K562 (cell line): Measurements from ENCODE around the gene ZNF669. TPM values are rescaled to one million over a fixed set of nuclear protein-coding genes. Genes with fewer than 3 reads are reported as not detected.
A peak's percentile ranks its signal among the peaks of the same experiment; 100 is the strongest.

Source experiments
- ATF7 ChIP-seq: fragments of 450-650 bp; IDR thresholded peaks from 2 replicates; pipeline ENCODE4 v1.7.1; 2014; ENCODE audit warnings: mild to moderate bottlenecking, moderate library complexity
- BMI1 ChIP-seq: fragments of 150-350 bp; IDR thresholded peaks from 2 replicates; pipeline ENCODE4 v1.6.1; 2014; ENCODE audit warnings: low read length
- CBX5 ChIP-seq: IDR thresholded peaks from 2 replicates; pipeline ENCODE4 v1.6.1; 2014; ENCODE audit warnings: low read depth, borderline replicate concordance
- CTBP1 ChIP-seq: fragments of 450-650 bp; IDR thresholded peaks from 2 replicates; pipeline ENCODE4 v1.6.1; 2016; ENCODE audit warnings: borderline replicate concordance
- ESRRA ChIP-seq: fragments of 450-650 bp; IDR thresholded peaks from 2 replicates; pipeline ENCODE4 v1.6.1; 2014; ENCODE audit warnings: low read depth, mild to moderate bottlenecking, moderate library complexity, borderline replicate concordance
- ETV1 ChIP-seq: fragments of 450-650 bp; conservative IDR thresholded peaks from 2 replicates; pipeline ENCODE4 v1.6.1; 2016; ENCODE audit warnings: missing genetic modification characterization, control low read depth, low read depth, missing compliant biosample characterization
- GABPA ChIP-seq: fragments of 200-800 bp; sonication (Bioruptor generic); conservative IDR thresholded peaks from 2 replicates; pipeline ENCODE4 v1.6.1; 2016; ENCODE audit warnings: low read depth, missing genetic modification characterization, missing compliant biosample characterization
- KDM2B ChIP-seq: fragments of 250-450 bp; sonication (Bioruptor Pico); IDR thresholded peaks from 2 replicates; pipeline ENCODE4 v1.8.0; 2021; ENCODE audit warnings: mild to moderate bottlenecking, moderate library complexity
- L3MBTL2 ChIP-seq: fragments of 450-650 bp; IDR thresholded peaks from 2 replicates; pipeline ENCODE4 v1.6.1; 2016; ENCODE audit warnings: mild to moderate bottlenecking, moderate library complexity
- MTA3 ChIP-seq: fragments of 450-650 bp; formaldehyde crosslinking; IDR thresholded peaks from 2 replicates; pipeline ENCODE4 v1.6.1; 2017; ENCODE audit warnings: mild to moderate bottlenecking, borderline replicate concordance
- MYC ChIP-seq, 2 experiments: fragments of 250-450 bp in 1 of 2; sonication (Bioruptor Pico) in 1 of 2; IDR thresholded peaks; 2 replicates each; pipeline versions ENCODE4 v1.5.1 to v1.6.1; 2012 to 2021; ENCODE audit warnings: low read depth in 2 of 2, borderline replicate concordance in 1 of 2, improper control_type of control experiment in 1 of 2, low read length in 1 of 2, mild to moderate bottlenecking in 1 of 2, moderate library complexity in 1 of 2
- NR2C2 ChIP-seq, 2 experiments: fragments of 200-800 bp in 1 of 2; sonication (Bioruptor generic) in 1 of 2; sonication (generic) in 1 of 2; formaldehyde crosslinking in 1 of 2; IDR thresholded peaks; 2 replicates each; pipeline versions ENCODE4 v1.6.1 to v1.8.0; 2016 to 2022; ENCODE audit warnings: mild to moderate bottlenecking in 1 of 2, missing compliant biosample characterization in 1 of 2, missing genetic modification characterization in 1 of 2, missing genetic modification reagents in 1 of 2
- RBBP5 ChIP-seq: fragments of 200-600 bp; sonication (generic); IDR thresholded peaks from 2 replicates; pipeline ENCODE4 v1.6.1; 2012; ENCODE audit warnings: borderline replicate concordance, mild to moderate bottlenecking, low read length, control low read depth, inconsistent platforms; ENCODE audit not compliant: insufficient read depth, poor library complexity, severe bottlenecking
- UBTF ChIP-seq, 2 experiments: IDR thresholded peaks; 2 replicates each; pipeline ENCODE4 v1.6.1; 2012; ENCODE audit warnings: improper control_type of control experiment in 2 of 2, low read depth in 2 of 2, low read length in 2 of 2, borderline replicate concordance in 1 of 2
- ZFX ChIP-seq: sonication (generic); formaldehyde crosslinking; IDR thresholded peaks from 2 replicates; pipeline ENCODE4 v1.8.0; 2022; ENCODE audit warnings: mild to moderate bottlenecking, missing genetic modification reagents, moderate library complexity
- ZNF274 ChIP-seq: IDR thresholded peaks from 2 replicates; pipeline ENCODE4 v1.6.1; 2011; ENCODE audit warnings: low read depth, mild to moderate bottlenecking, low read length, moderate library complexity, borderline replicate concordance
- polyA plus RNA-seq, 8 experiments: library from polyadenylated mRNA; depleted of rRNA in 4 of 8; stranded (reverse) in 5 of 8; unstranded in 3 of 8; fragments of >200 nt; fragmentation: Nextera tagmentation in 2 of 8; fragmentation: Illumina TruSeq in 1 of 8; extraction: Ambion mirVana in 2 of 8; extraction: Trizol in 1 of 8; gene quantifications; 2 replicates each; pipeline versions ENCODE4 v1.2.1 to v1.2.3, GENCODE V29; 2011 to 2014; ENCODE audit warnings: inconsistent platforms in 1 of 8, missing spikeins in 1 of 8
- total RNA-seq, 7 experiments: library from RNA; depleted of rRNA in 6 of 7; stranded (reverse); fragments of >200 nt in 6 of 7; fragmentation: Illumina TruSeq in 2 of 7; extraction: Trizol in 2 of 7; gene quantifications; 2 replicates each; pipeline versions ENCODE4 v1.2.1 to v1.2.3, GENCODE V29; 2011 to 2021; ENCODE audit warnings: low replicate concordance in 1 of 7
- TF ChIP-seq, protein P1 (sequence below): fragments of 250-450 bp; sonication (Bioruptor Pico); IDR thresholded peaks from 2 replicates; pipeline ENCODE4 v1.5.0; 2021; ENCODE audit warnings: mild to moderate bottlenecking, borderline replicate concordance
- TF ChIP-seq, protein P2 (sequence below): sonication (generic); formaldehyde crosslinking; IDR thresholded peaks from 2 replicates; pipeline ENCODE4 v1.8.1; 2023; ENCODE audit warnings: mild to moderate bottlenecking, missing genetic modification reagents

ZNF669 gene
- total and polyA plus RNA-seq, 9 of the 15 experiments (the other 6 are each of a cell fraction or from before 2014, with no cell fraction given) = 5.3 to 18.3 (median 10.2) TPM

GRCh38 chr1:247111700-247112478 lies 7.7 kb upstream of the ZNF669 start (continued):
- TF ChIP-seq UBTF (IDR thresholded peaks at IDR 0.05; ENCODE audit: borderline replicate concordance in 1 of 2, low read depth in 2 of 2, low read length in 2 of 2) (peak; percentile 83 to 89), ZNF274 (no peak), KDM2B (peak; percentile 51), CBX5 (peak; percentile 35; the same call in 1 of the 2 replicates), ESRRA (peak; percentile 70; the same call in 1 of the 2 replicates), MYC (IDR thresholded peaks at IDR 0.05; ENCODE audit: low read depth, low read length) (peak; percentile 73), MYC (CRISPR knock-in tag; IDR thresholded peaks at IDR 0.05; ENCODE audit: borderline replicate concordance, low read depth) (no peak; the same call in 1 of the 2 replicates), NR2C2 (CRISPR knock-in tag; IDR thresholded peaks at IDR 0.05) (no peak), NR2C2 (tag; IDR thresholded peaks at IDR 0.05) (peak; percentile 44; the same call in 1 of the 2 replicates), ATF7 (peak; percentile 64; the same call in 1 of the 2 replicates), BMI1 (no peak), ZFX (CRISPR knock-in tag) (peak; percentile 87), L3MBTL2 (peak; percentile 95), MTA3 (peak; percentile 74; the same call in 1 of the 2 replicates), RBBP5 (peak; percentile 74), GABPA (tag) (peak; percentile 91), ETV1 (peak; percentile 91), CTBP1 (peak; percentile 92)
- TF ChIP-seq, protein P1, sequence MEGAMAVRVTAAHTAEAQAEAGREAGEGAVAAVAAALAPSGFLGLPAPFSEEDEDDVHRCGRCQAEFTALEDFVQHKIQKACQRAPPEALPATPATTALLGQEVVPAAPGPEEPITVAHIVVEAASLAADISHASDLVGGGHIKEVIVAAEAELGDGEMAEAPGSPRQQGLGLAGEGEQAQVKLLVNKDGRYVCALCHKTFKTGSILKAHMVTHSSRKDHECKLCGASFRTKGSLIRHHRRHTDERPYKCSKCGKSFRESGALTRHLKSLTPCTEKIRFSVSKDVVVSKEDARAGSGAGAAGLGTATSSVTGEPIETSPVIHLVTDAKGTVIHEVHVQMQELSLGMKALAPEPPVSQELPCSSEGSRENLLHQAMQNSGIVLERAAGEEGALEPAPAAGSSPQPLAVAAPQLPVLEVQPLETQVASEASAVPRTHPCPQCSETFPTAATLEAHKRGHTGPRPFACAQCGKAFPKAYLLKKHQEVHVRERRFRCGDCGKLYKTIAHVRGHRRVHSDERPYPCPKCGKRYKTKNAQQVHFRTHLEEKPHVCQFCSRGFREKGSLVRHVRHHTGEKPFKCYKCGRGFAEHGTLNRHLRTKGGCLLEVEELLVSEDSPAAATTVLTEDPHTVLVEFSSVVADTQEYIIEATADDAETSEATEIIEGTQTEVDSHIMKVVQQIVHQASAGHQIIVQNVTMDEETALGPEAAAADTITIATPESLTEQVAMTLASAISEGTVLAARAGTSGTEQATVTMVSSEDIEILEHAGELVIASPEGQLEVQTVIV (CRISPR knock-in tag) = no peak
- TF ChIP-seq, protein P2, sequence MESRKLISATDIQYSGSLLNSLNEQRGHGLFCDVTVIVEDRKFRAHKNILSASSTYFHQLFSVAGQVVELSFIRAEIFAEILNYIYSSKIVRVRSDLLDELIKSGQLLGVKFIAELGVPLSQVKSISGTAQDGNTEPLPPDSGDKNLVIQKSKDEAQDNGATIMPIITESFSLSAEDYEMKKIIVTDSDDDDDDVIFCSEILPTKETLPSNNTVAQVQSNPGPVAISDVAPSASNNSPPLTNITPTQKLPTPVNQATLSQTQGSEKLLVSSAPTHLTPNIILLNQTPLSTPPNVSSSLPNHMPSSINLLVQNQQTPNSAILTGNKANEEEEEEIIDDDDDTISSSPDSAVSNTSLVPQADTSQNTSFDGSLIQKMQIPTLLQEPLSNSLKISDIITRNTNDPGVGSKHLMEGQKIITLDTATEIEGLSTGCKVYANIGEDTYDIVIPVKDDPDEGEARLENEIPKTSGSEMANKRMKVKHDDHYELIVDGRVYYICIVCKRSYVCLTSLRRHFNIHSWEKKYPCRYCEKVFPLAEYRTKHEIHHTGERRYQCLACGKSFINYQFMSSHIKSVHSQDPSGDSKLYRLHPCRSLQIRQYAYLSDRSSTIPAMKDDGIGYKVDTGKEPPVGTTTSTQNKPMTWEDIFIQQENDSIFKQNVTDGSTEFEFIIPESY (CRISPR knock-in tag) = peak; percentile 96
